GM12878 (cell line): Measurements from ENCODE around the gene OPCML. TPM values are rescaled to one million over a fixed set of nuclear protein-coding genes. Genes with fewer than 3 reads are reported as not detected.

Experiments used
- ATAC-seq: fragments of 200-7000 bp; cut with Tn5 transposase; 3 replicates; pipeline ENCODE4 v1.9.1; 2020; ENCODE audit warnings: mild to moderate bottlenecking, moderate library complexity
- BruUV-seq: library from RNA; stranded (reverse); fragments of 400-500 nt; replicated peaks from 2 replicates; lab custom pipeline; 2021; lab: Mats Ljungman, UMichigan
- CTCF ChIA-PET: fragments of 300-600 bp; sonication (Branson Sonifier 250); formaldehyde crosslinking; extraction: SDS; loops from one replicate; lab custom pipeline; 2021; ENCODE audit warnings: inconsistent platforms; lab: Yijun Ruan, JAX
- POLR2A ChIA-PET: fragments of 350-600 bp; formaldehyde crosslinking; extraction: SDS; loops from one replicate; lab custom pipeline; 2021; ENCODE audit warnings: inconsistent platforms; lab: Charles Lee
- RAD21 ChIA-PET: fragments of 300-600 bp; sonication (Branson Sonifier 250); formaldehyde crosslinking; loops from one replicate; lab custom pipeline; 2023; ENCODE audit warnings: antibody characterized with exemption; ENCODE audit not compliant: unreplicated experiment; lab: Charles Lee
- SMC1A ChIA-PET: fragments of 300-600 bp; sonication (Branson Sonifier 250); formaldehyde crosslinking; loops from one replicate; lab custom pipeline; 2023; ENCODE audit not compliant: unreplicated experiment, uncharacterized antibody; lab: Charles Lee
- DNase-seq: peaks from one replicate; pipeline ENCODE4 v3.0.0-alpha.2; 2011; ENCODE audit warnings: low read depth, low spot score
- FAIRE-seq: peaks from 3 replicates; lab custom pipeline; 2011; peaks lifted over from hg19 to GRCh38; lab: Jason Lieb, UNC
- H2AFZ ChIP-seq: 2 replicates; pipeline ENCODE4 v1.6.0; 2011; ENCODE audit warnings: low read depth, low read length, control low read depth; ENCODE audit not compliant: control insufficient read depth
- H3K27ac ChIP-seq: 2 replicates; pipeline ENCODE4 v1.5.1; 2011; ENCODE audit warnings: control low read depth; ENCODE audit not compliant: control insufficient read depth, insufficient read depth
- H3K27me3 ChIP-seq, 2 experiments: replicated peaks in 1 of 2; 2 replicates each; pipeline versions ENCODE4 v1.6.0 to v1.6.1; 2011; ENCODE audit warnings: low read length in 1 of 2; ENCODE audit not compliant: control insufficient read depth in 2 of 2, insufficient read depth in 2 of 2
- H3K36me3 ChIP-seq, 2 experiments: 2 replicates each; pipeline ENCODE4 v1.5.1; 2011; ENCODE audit warnings: low read length in 1 of 2; ENCODE audit not compliant: control insufficient read depth in 2 of 2, insufficient read depth in 2 of 2
- H3K4me1 ChIP-seq: 2 replicates; pipeline ENCODE4 v1.6.1; 2011; ENCODE audit warnings: mild to moderate bottlenecking, low read length, moderate library complexity, mixed read lengths; ENCODE audit not compliant: control insufficient read depth, insufficient read depth
- H3K4me2 ChIP-seq: 2 replicates; pipeline ENCODE4 v1.6.0; 2011; ENCODE audit warnings: control low read depth; ENCODE audit not compliant: control insufficient read depth, insufficient read depth
- H3K4me3 ChIP-seq: fragments of 200-600 bp; sonication (generic); 2 replicates; pipeline ENCODE4 v1.5.1; 2016
- H3K79me2 ChIP-seq: 2 replicates; pipeline ENCODE4 v1.6.0; 2011; ENCODE audit warnings: low read length; ENCODE audit not compliant: control insufficient read depth, insufficient read depth
- H3K9ac ChIP-seq: 2 replicates; pipeline ENCODE4 v1.8.0; 2011; ENCODE audit warnings: low read length, control low read depth, mixed read lengths; ENCODE audit not compliant: control insufficient read depth, insufficient read depth
- H3K9me3 ChIP-seq: replicated peaks from 3 replicates; pipeline ENCODE4 v1.5.1; 2011; ENCODE audit warnings: mild to moderate bottlenecking, low read length; ENCODE audit not compliant: control insufficient read depth, insufficient read depth
- H4K20me1 ChIP-seq: 2 replicates; pipeline ENCODE4 v1.6.0; 2011; ENCODE audit not compliant: control insufficient read depth, insufficient read depth
- EZH2 ChIP-seq: IDR thresholded peaks from 2 replicates; pipeline ENCODE4 v1.6.1; 2012; ENCODE audit warnings: low read depth, mild to moderate bottlenecking, control low read depth, inconsistent platforms, low read length, borderline replicate concordance; ENCODE audit not compliant: control insufficient read depth
- FOXK2 ChIP-seq: fragments of 450-650 bp; IDR thresholded peaks from 2 replicates; pipeline ENCODE4 v1.6.1; 2017; ENCODE audit warnings: mild to moderate bottlenecking, moderate library complexity
- HDAC2 ChIP-seq: fragments of 200-600 bp; sonication (generic); IDR thresholded peaks from 2 replicates; pipeline ENCODE4 v1.6.1; 2017
- HDGF ChIP-seq: fragments of 450-650 bp; IDR thresholded peaks from 2 replicates; pipeline ENCODE4 v1.6.1; 2016; ENCODE audit warnings: antibody characterized with exemption
- IKZF1 ChIP-seq: fragments of 450-650 bp; conservative IDR thresholded peaks from 2 replicates; pipeline ENCODE4 v1.6.1; 2017; ENCODE audit warnings: antibody characterized with exemption, mild to moderate bottlenecking
- KDM1A ChIP-seq: fragments of 200-600 bp; sonication (generic); IDR thresholded peaks from 2 replicates; pipeline ENCODE4 v1.6.1; 2016; ENCODE audit warnings: borderline replicate concordance
- MTA2 ChIP-seq: fragments of 450-650 bp; IDR thresholded peaks from 2 replicates; pipeline ENCODE4 v1.6.1; 2016; ENCODE audit warnings: low read depth, mild to moderate bottlenecking, moderate library complexity
- MYB ChIP-seq: fragments of 150-350 bp; IDR thresholded peaks from 2 replicates; pipeline ENCODE4 v1.6.1; 2014; ENCODE audit warnings: mild to moderate bottlenecking, low read depth, low read length, borderline replicate concordance
- MYC ChIP-seq: IDR thresholded peaks from 2 replicates; pipeline ENCODE4 v1.6.1; 2011; ENCODE audit warnings: mild to moderate bottlenecking, low read length, moderate library complexity, inconsistent platforms; ENCODE audit not compliant: insufficient read depth, insufficient replicate concordance, insufficient read length, severe bottlenecking
- NFIC ChIP-seq: IDR thresholded peaks from 2 replicates; pipeline ENCODE4 v1.6.1; 2012; ENCODE audit warnings: low read depth, mild to moderate bottlenecking, inconsistent platforms, low read length, moderate library complexity
- NFXL1 ChIP-seq: fragments of 450-650 bp; IDR thresholded peaks from 2 replicates; pipeline ENCODE4 v1.6.1; 2017; ENCODE audit warnings: antibody characterized with exemption, mild to moderate bottlenecking, borderline replicate concordance
- NR2C2 ChIP-seq: IDR thresholded peaks from 2 replicates; pipeline ENCODE4 v1.6.1; 2011; ENCODE audit warnings: borderline replicate concordance, low read depth; ENCODE audit not compliant: control insufficient read depth, insufficient read length
- NRF1 ChIP-seq: conservative IDR thresholded peaks from 2 replicates; pipeline ENCODE4 v1.6.1; 2011; ENCODE audit warnings: mild to moderate bottlenecking, low read depth, low read length, improper control_type of control experiment
- PAX5 ChIP-seq: IDR thresholded peaks from 2 replicates; pipeline ENCODE4 v1.6.1; 2011; ENCODE audit warnings: low read depth, low read length, borderline replicate concordance
- POU2F2 ChIP-seq: IDR thresholded peaks from 3 replicates; pipeline ENCODE4 v1.6.1; 2011; ENCODE audit warnings: low read depth, mild to moderate bottlenecking, low read length, borderline replicate concordance
- RBBP5 ChIP-seq: fragments of 200-600 bp; sonication (generic); conservative IDR thresholded peaks from 2 replicates; pipeline ENCODE4 v1.6.1; 2016
- RELB ChIP-seq: fragments of 450-650 bp; IDR thresholded peaks from 2 replicates; pipeline ENCODE4 v1.6.1; 2017; ENCODE audit warnings: low read depth, mild to moderate bottlenecking, moderate library complexity
- SMC3 ChIP-seq: IDR thresholded peaks from 2 replicates; pipeline ENCODE4 v1.6.1; 2011; ENCODE audit warnings: low read length, improper control_type of control experiment, borderline replicate concordance
- SRF ChIP-seq, 2 experiments: IDR thresholded peaks; 2 replicates each; pipeline ENCODE4 v1.6.1; 2011; ENCODE audit warnings: low read depth in 2 of 2, low read length in 2 of 2, mild to moderate bottlenecking in 1 of 2, moderate library complexity in 1 of 2
- WGBS: methylation state at CpG from one replicate; pipeline ENCODE4 v1.1.6; 2016; ENCODE audit warnings: low lambda C conversion rate; ENCODE audit not compliant: insufficient replicate concordance, insufficient coverage; ENCODE audit errors: missing lambda C conversion rate; 5-methylcytosine and 5-hydroxymethylcytosine counted together
- in situ Hi-C: fragments of 300-500 bp; cut with MboI; formaldehyde crosslinking; loops from 9 replicates; pipeline ENCODE4 v1.14.3; 2018; ENCODE audit warnings: mixed read lengths
- intact Hi-C: fragments of 100-400 bp; cut with micrococcal nuclease; formaldehyde crosslinking; loops from one replicate; pipeline ENCODE4 v1.14.2; 2022; ENCODE audit not compliant: unreplicated experiment
- polyA plus RNA-seq, 11 experiments: library from polyadenylated mRNA; depleted of rRNA in 4 of 11; unstranded in 6 of 11; stranded (reverse) in 5 of 11; fragments of >200 nt; fragmentation: Nextera tagmentation in 4 of 11; fragmentation: Illumina TruSeq in 1 of 11; extraction: Ambion mirVana in 4 of 11; extraction: Trizol in 1 of 11; gene quantifications; 1 replicate in 1 of 11; 2 replicates in 10 of 11; pipeline versions ENCODE4 v1.2.1 to v1.2.3, GENCODE V29; 2011 to 2016; ENCODE audit warnings: inconsistent platforms in 2 of 11, missing spikeins in 2 of 11, low read depth in 1 of 11
- total RNA-seq, 4 experiments: library from RNA; depleted of rRNA in 3 of 4; stranded (reverse); fragments of >200 nt in 3 of 4; fragmentation: Illumina TruSeq in 1 of 4; extraction: Trizol in 1 of 4; gene quantifications; 2 replicates each; pipeline versions ENCODE4 v1.2.1 to v1.2.3, GENCODE V29; 2013 to 2021

OPCML gene
- total and polyA plus RNA-seq, 10 of the 15 experiments (the other 5 are each of a cell fraction or from before 2014, with no cell fraction given): 0.84 TPM; not detected in 9

DNA sequence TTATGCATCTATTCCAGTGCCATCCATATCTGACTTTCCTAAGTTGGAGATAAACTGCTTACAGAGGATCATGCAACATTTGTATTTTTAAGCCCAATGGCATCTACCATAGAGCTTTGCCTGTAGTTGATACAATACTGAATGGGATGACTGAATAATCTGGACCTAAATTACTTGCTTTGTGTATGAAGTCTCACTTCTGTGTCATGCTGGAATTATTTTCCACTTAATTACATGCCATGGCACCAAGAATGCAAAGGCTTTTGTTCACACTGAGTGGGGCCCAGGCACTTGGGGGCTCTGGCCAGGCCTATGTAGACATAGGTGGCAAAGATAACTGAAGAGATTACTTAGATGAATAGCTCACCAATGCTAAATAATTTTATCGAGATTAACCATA is 51.6 kb downstream of the OPCML start:
- TF ChIP-seq MTA2: no peak
- TF ChIP-seq SRF (IDR thresholded peaks at IDR 0.05; ENCODE audit: low read depth in 2 of 2, low read length in 2 of 2): no peak
- no peak for TF ChIP-seq KDM1A
- no peak for TF ChIP-seq NFIC
- no peak for TF ChIP-seq NRF1
- no peak for TF ChIP-seq PAX5
- no peak for TF ChIP-seq RBBP5
- no peak overlapping the region for H2AFZ ChIP-seq
- in situ Hi-C loops (no loop called here), intact Hi-C loops (no loop called here)
- no peak overlapping the region for H3K27ac ChIP-seq
- ChIA-PET POLR2A (no interaction called here), RAD21 (no interaction called here), CTCF (interaction anchor here (0.8 kb wide), 1 partner anchor 34 kb away, joined by 3 read pairs; no protein-coding TSS in a partner anchor), SMC1A (no interaction called here)
- no peaks in the 10 kb centered on the region for H3K79me2 ChIP-seq
- FAIRE-seq: no peak
- H3K27me3 ChIP-seq: no peaks in the 10 kb centered on the region; a peak in 1 of 4 replicates
- no peaks in the 10 kb centered on the region for H4K20me1 ChIP-seq
- no peaks in the 10 kb centered on the region for H3K9me3 ChIP-seq
- no peak for DNase-seq
- H3K4me3 ChIP-seq: no peak overlapping the region
- H3K9ac ChIP-seq: no peak overlapping the region
- no peaks in the 10 kb centered on the region for H3K4me1 ChIP-seq
- H3K36me3 ChIP-seq: no peaks in the 10 kb centered on the region
- no peak overlapping the region for H3K4me2 ChIP-seq
- ATAC-seq: no peak
- 0% methylated on average over 1 of the region's 1 CpG for WGBS
- no TSS peak for BruUV-seq

DNA sequence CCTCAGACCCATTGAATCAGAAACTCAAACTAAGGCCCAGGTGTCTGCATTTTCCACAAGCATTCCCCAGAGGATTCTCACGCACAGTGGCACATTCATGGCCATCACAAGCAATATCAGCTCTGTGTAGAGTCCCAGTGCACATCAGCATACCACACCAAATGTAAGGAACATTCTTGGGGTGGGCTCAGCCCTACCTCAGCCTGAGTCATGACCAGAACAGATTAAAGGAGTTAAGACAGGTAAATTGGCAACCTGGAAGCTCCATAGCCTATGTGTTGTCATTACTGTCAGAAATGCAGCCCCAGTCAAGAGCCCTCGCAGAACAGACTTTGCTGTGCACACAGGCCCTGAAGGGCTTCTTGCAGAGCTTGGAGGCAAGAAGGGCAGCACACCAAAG is 53.1 kb downstream of the OPCML start:
- H4K20me1 ChIP-seq: no peaks in the 10 kb centered on the region
- no peak overlapping the region for H3K9ac ChIP-seq
- H3K27me3 ChIP-seq: no peaks in the 10 kb centered on the region; a peak in 1 of 4 replicates
- ChIA-PET SMC1A (interaction anchor here (0.6 kb wide), 1 partner anchor 291 kb away, joined by 4 read pairs; no protein-coding TSS in a partner anchor), CTCF (no interaction called here), RAD21 (no interaction called here), POLR2A (no interaction called here)
- H3K27ac ChIP-seq: no peak overlapping the region
- no peaks in the 10 kb centered on the region for H3K9me3 ChIP-seq
- no peaks in the 10 kb centered on the region for H3K79me2 ChIP-seq
- no peak overlapping the region for H2AFZ ChIP-seq
- in situ Hi-C loops (no loop called here), intact Hi-C loops (no loop called here)
- no peak overlapping the region for H3K4me3 ChIP-seq
- DNase-seq (no peak), FAIRE-seq (no peak), ATAC-seq (no peak)
- H3K4me1 ChIP-seq: no peaks in the 10 kb centered on the region
- H3K36me3 ChIP-seq: no peaks in the 10 kb centered on the region
- no TSS peak for BruUV-seq
- no peak overlapping the region for H3K4me2 ChIP-seq
- TF ChIP-seq RELB (no peak), POU2F2 (no peak), HDGF (no peak), MYB (no peak), FOXK2 (no peak), NR2C2 (no peak), NFXL1 (no peak), IKZF1 (no peak), MYC (no peak), SMC3 (no peak), EZH2 (no peak), HDAC2 (no peak)
- WGBS: 0% methylated on average over 2 of the region's 2 CpGs
